ENCODE measurements around the gene FOXO6. TPM values are rescaled to one million over a fixed set of nuclear protein-coding genes. Genes with fewer than 3 reads are reported as not detected.

FOXO6 gene
- total RNA-seq, 1 donor from 2014 or later = 2.6 TPM

GRCh38 chr1:41351262-41352151 lies 9.7 kb upstream of the FOXO6 start:
- Histone ChIP-seq H3K27ac (ENCODE audit: low read depth, low read length) (no peak overlapping the region), H3K4me1 (ENCODE audit: control insufficient read depth in 3 of 3, insufficient read depth in 3 of 3, low read length in 3 of 3) (peaks cover 0 to 14% (median 7%) of the 10 kb centered on the region in 3 donors), H3K36me3 (ENCODE audit: control insufficient read depth in 3 of 3, insufficient read depth in 3 of 3, low read length in 3 of 3) (no peaks in the 10 kb centered on the region), H3K4me3 (ENCODE audit: low read length in 3 of 3) (no peak overlapping the region), H3K27me3 (ENCODE audit: control insufficient read depth in 3 of 3, insufficient read depth in 3 of 3, low read length in 3 of 3) (no peaks in the 10 kb centered on the region), H3K9ac (ENCODE audit: low read depth in 1 of 3, low read length in 3 of 3) (no peak overlapping the region), H3K9me3 (ENCODE audit: control insufficient read depth in 3 of 3, low read length in 3 of 3) (no peaks in the 10 kb centered on the region)

DNA sequence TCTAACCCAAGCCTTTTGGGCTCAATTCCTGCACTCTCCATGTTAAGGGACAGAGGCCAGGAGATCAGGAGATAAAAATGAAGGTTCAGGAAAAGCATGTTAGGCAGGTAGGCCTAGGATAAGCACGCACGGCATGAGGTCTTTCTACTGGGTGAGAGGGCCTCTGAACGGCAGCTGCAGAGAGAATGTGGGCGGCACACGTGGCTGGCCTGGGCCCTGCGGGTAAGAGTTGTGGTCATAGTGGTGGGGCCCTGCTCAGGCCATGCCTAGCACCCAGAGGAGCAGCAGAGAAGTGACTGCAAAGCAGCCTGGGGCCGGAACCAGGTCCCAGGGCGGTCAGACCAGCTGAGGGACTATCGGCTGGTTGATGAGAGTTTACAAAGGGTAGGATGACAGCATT lies 7.5 kb upstream of the FOXO6 start:
- no peaks in the 10 kb centered on the region for H3K9me3 ChIP-seq (ENCODE audit: control insufficient read depth in 3 of 3, low read length in 3 of 3)
- no peak overlapping the region for H3K4me3 ChIP-seq (ENCODE audit: low read length in 3 of 3)
- no peaks in the 10 kb centered on the region for H3K27me3 ChIP-seq (ENCODE audit: control insufficient read depth in 3 of 3, insufficient read depth in 3 of 3, low read length in 3 of 3)
- no peaks in the 10 kb centered on the region for H3K36me3 ChIP-seq (ENCODE audit: control insufficient read depth in 3 of 3, insufficient read depth in 3 of 3, low read length in 3 of 3)
- peaks cover 19 to 33% (median 29%) of the 10 kb centered on the region in 3 donors for H3K4me1 ChIP-seq (ENCODE audit: control insufficient read depth in 3 of 3, insufficient read depth in 3 of 3, low read length in 3 of 3)
- no peak overlapping the region for H3K27ac ChIP-seq (ENCODE audit: low read depth, low read length)
- H3K9ac ChIP-seq (ENCODE audit: low read depth in 1 of 3, low read length in 3 of 3) = no peak overlapping the region

- no peaks in the 10 kb centered on the region for H3K9me3 ChIP-seq (ENCODE audit: control insufficient read depth in 3 of 3, low read length in 3 of 3)
- H3K4me3 ChIP-seq (ENCODE audit: low read length in 3 of 3) = no peak overlapping the region
- no peaks in the 10 kb centered on the region for H3K36me3 ChIP-seq (ENCODE audit: control insufficient read depth in 3 of 3, insufficient read depth in 3 of 3, low read length in 3 of 3)
- peaks cover 31 to 45% (median 41%) of the 10 kb centered on the region in 3 donors for H3K4me1 ChIP-seq (ENCODE audit: control insufficient read depth in 3 of 3, insufficient read depth in 3 of 3, low read length in 3 of 3)
- H3K9ac ChIP-seq (ENCODE audit: low read depth in 1 of 3, low read length in 3 of 3) = no peak overlapping the region
- H3K27me3 ChIP-seq (ENCODE audit: control insufficient read depth in 3 of 3, insufficient read depth in 3 of 3, low read length in 3 of 3) = no peaks in the 10 kb centered on the region
- no peak overlapping the region for H3K27ac ChIP-seq (ENCODE audit: low read depth, low read length)
These were observed 6.3 kb upstream of the FOXO6 start for GRCh38 chr1:41354956-41355355.

- Histone ChIP-seq H3K9ac (ENCODE audit: low read depth in 1 of 3, low read length in 3 of 3) (no peak overlapping the region), H3K4me1 (ENCODE audit: control insufficient read depth in 3 of 3, insufficient read depth in 3 of 3, low read length in 3 of 3) (peaks cover 34 to 49% (median 45%) of the 10 kb centered on the region in 3 donors), H3K9me3 (ENCODE audit: control insufficient read depth in 3 of 3, low read length in 3 of 3) (no peaks in the 10 kb centered on the region), H3K4me3 (ENCODE audit: low read length in 3 of 3) (no peak overlapping the region), H3K27me3 (ENCODE audit: control insufficient read depth in 3 of 3, insufficient read depth in 3 of 3, low read length in 3 of 3) (no peaks in the 10 kb centered on the region), H3K27ac (ENCODE audit: low read depth, low read length) (no peak overlapping the region), H3K36me3 (ENCODE audit: control insufficient read depth in 3 of 3, insufficient read depth in 3 of 3, low read length in 3 of 3) (no peaks in the 10 kb centered on the region)
These were observed 5.9 kb upstream of the FOXO6 start for GRCh38 chr1:41355356-41355755.

DNA sequence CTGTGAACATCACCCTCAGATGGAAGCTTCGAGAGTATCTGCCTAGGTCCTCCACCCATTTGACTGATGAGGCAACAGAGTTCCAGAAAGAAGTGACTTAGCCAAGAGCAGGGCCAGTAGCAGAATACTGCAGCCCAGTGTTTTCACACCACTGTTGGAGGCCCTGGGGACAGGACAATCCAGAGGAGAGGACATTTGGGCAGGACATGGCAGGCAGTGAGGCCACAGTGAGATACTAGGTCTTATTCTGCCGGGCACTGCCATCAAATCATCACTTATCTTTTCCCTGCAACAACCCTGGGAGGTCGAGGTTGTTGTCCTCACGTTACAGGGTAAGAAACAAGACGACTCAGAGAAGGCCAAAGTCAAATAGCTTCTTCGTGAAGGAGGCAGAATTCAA lies 5.5 kb upstream of the FOXO6 start:
- no peaks in the 10 kb centered on the region for H3K36me3 ChIP-seq (ENCODE audit: control insufficient read depth in 3 of 3, insufficient read depth in 3 of 3, low read length in 3 of 3)
- no peaks in the 10 kb centered on the region for H3K9me3 ChIP-seq (ENCODE audit: control insufficient read depth in 3 of 3, low read length in 3 of 3)
- no peak overlapping the region for H3K27ac ChIP-seq (ENCODE audit: low read depth, low read length)
- H3K4me3 ChIP-seq (ENCODE audit: low read length in 3 of 3) = no peak overlapping the region
- no peaks in the 10 kb centered on the region for H3K27me3 ChIP-seq (ENCODE audit: control insufficient read depth in 3 of 3, insufficient read depth in 3 of 3, low read length in 3 of 3)
- H3K9ac ChIP-seq (ENCODE audit: low read depth in 1 of 3, low read length in 3 of 3) = no peak overlapping the region
- peaks cover 38 to 54% (median 49%) of the 10 kb centered on the region in 3 donors for H3K4me1 ChIP-seq (ENCODE audit: control insufficient read depth in 3 of 3, insufficient read depth in 3 of 3, low read length in 3 of 3)

DNA sequence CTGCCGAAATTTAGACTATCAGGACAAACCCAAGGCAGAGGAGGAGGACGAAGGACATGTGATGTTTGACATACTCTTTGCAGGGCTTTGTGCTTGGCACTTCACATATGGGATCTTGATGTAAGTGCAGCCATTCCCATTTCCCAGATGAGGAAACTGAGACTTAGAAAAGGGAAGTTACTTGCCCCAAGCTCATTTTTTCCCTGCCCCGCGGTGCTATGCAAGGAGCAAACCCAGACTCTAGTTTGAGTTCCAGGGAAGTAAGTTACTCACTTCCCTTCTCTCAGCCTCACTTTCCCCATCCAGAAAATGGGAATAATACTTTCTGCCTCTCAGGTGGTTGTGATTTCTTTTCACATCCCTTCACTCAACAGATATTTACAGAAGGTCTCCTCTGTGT lies 4.5 kb upstream of the FOXO6 start:
- peaks cover 40 to 54% (median 51%) of the 10 kb centered on the region in 3 donors for H3K4me1 ChIP-seq (ENCODE audit: control insufficient read depth in 3 of 3, insufficient read depth in 3 of 3, low read length in 3 of 3)
- H3K27me3 ChIP-seq (ENCODE audit: control insufficient read depth in 3 of 3, insufficient read depth in 3 of 3, low read length in 3 of 3) = no peaks in the 10 kb centered on the region
- no peaks in the 10 kb centered on the region for H3K36me3 ChIP-seq (ENCODE audit: control insufficient read depth in 3 of 3, insufficient read depth in 3 of 3, low read length in 3 of 3)
- H3K27ac ChIP-seq (ENCODE audit: low read depth, low read length) = peak overlapping the region; percentile 23
- H3K4me3 ChIP-seq (ENCODE audit: low read length in 3 of 3) = no peak overlapping the region
- no peaks in the 10 kb centered on the region for H3K9me3 ChIP-seq (ENCODE audit: control insufficient read depth in 3 of 3, low read length in 3 of 3)
- peak overlapping the region in 1 of 3 donors; percentile 69 for H3K9ac ChIP-seq (ENCODE audit: low read depth in 1 of 3, low read length in 3 of 3)

- Histone ChIP-seq H3K9ac (ENCODE audit: low read depth in 1 of 3, low read length in 3 of 3) (peak overlapping the region in 2 of 3 donors; percentile 46 to 69), H3K4me1 (ENCODE audit: control insufficient read depth in 3 of 3, insufficient read depth in 3 of 3, low read length in 3 of 3) (peaks cover 47 to 59% (median 57%) of the 10 kb centered on the region in 3 donors)
These were observed 3.7 kb upstream of the FOXO6 start for GRCh38 chr1:41357451-41358101.

DNA sequence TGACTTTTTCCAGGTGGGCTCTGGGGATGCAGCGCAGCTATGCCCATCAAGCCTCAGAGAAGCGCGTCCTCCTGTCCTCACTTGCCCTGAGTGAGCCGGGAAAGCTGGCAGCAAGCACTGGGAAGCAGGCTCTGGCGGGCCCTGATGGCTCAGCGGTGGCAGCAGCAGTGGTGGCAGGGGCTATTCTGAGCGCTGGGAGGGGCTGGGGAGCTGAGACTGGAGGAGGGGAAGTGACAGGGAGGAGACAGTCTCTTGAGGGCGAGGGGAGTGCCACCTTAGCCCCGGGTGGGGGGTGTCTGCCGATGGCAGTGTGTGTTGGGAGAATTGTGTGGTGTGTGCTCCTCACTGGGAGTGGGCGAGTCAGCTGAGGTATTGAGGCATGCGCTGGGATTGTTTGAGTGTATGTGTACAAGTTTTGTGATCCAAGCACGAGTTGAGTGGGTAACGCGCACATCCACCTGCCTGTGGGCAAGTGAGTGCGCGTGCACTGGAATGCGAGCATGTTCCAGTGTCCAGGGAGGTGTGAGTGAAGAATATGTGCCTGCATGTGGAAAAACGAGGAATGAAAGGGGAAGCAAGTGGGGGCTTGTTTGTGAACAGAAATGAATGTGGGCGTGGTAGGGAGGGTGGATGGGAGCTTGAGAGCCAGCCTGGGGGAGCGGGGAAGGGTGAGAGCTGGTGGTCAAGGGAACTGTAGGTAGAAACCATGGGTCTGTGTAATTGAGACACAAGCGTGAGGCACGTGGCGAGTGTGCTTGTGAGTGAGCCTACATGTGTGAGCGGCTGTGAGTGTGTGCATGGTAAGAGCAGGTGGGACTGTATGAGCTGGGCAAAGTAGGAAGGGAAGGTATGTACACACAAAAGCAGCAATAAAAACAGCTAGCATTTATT lies 2.9 kb upstream of the FOXO6 start:
- H3K36me3 ChIP-seq (ENCODE audit: control insufficient read depth in 3 of 3, insufficient read depth in 3 of 3, low read length in 3 of 3) = no peaks in the 10 kb centered on the region
- peak overlapping the region in 2 of 3 donors; percentile 46 to 69 for H3K9ac ChIP-seq (ENCODE audit: low read depth in 1 of 3, low read length in 3 of 3)
- H3K27ac ChIP-seq (ENCODE audit: low read depth, low read length) = peak overlapping the region; percentile 58
- H3K4me1 ChIP-seq (ENCODE audit: control insufficient read depth in 3 of 3, insufficient read depth in 3 of 3, low read length in 3 of 3) = peaks cover 53 to 67% (median 65%) of the 10 kb centered on the region in 3 donors
- no peaks in the 10 kb centered on the region for H3K27me3 ChIP-seq (ENCODE audit: control insufficient read depth in 3 of 3, insufficient read depth in 3 of 3, low read length in 3 of 3)
- no peaks in the 10 kb centered on the region for H3K9me3 ChIP-seq (ENCODE audit: control insufficient read depth in 3 of 3, low read length in 3 of 3)
- peak overlapping the region in 2 of 3 donors; percentile 23 to 41 for H3K4me3 ChIP-seq (ENCODE audit: low read length in 3 of 3)

More at GRCh38 chr1:41357451-41358101, 3.7 kb upstream of the FOXO6 start:
- H3K36me3 ChIP-seq (ENCODE audit: control insufficient read depth in 3 of 3, insufficient read depth in 3 of 3, low read length in 3 of 3) = no peaks in the 10 kb centered on the region
- H3K4me3 ChIP-seq (ENCODE audit: low read length in 3 of 3) = peak overlapping the region in 2 of 3 donors; percentile 23 to 29
- H3K27me3 ChIP-seq (ENCODE audit: control insufficient read depth in 3 of 3, insufficient read depth in 3 of 3, low read length in 3 of 3) = no peaks in the 10 kb centered on the region
- H3K9me3 ChIP-seq (ENCODE audit: control insufficient read depth in 3 of 3, low read length in 3 of 3) = no peaks in the 10 kb centered on the region
- H3K27ac ChIP-seq (ENCODE audit: low read depth, low read length) = peak overlapping the region; percentile 58

DNA sequence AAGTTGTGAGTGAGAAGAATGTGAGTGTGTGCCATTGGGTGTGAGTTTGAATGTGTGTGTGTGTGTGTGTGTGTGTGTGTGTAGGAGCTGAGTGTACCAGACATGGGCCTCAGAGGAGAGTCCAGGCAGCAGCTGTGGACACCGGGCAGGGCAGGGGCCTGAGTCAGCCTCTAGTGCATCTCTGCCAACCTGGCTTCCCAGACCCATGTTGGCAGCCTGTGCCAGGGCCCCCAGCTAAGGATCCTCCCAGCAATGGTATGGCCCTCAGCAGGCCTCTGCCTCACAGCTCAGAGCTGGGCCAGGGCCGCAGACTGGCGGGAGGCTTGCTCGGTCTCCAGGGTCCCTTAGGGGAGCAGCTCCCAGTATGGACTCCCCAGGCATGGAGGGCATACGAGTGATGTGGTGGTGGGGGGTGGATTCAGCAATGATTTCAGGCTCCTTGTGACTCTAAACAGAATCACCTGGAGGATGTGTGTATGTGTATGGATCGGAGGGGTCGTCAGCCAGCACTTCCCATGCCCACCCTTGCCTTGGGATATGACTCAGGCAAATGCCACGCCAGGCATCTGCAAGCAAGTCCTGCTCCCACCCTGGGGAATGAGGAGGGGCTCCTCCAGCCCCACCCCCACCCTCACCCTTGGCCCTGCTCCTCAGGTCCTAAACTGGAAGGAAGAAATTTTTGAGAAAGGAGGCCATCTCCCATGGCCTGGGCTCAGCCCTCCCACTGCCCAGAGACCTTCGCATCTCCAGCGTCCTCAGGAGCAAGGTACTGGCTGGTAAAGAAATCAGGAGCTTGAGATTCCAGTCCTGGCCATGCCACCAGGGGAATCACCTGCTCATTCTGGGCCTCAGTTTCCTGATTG lies 1.8 kb upstream of the FOXO6 start:
- H3K4me3 ChIP-seq (ENCODE audit: low read length in 3 of 3) = no peak overlapping the region
- H3K27ac ChIP-seq (ENCODE audit: low read depth, low read length) = peak overlapping the region; percentile 58
- no peaks in the 10 kb centered on the region for H3K36me3 ChIP-seq (ENCODE audit: control insufficient read depth in 3 of 3, insufficient read depth in 3 of 3, low read length in 3 of 3)
- H3K27me3 ChIP-seq (ENCODE audit: control insufficient read depth in 3 of 3, insufficient read depth in 3 of 3, low read length in 3 of 3) = no peaks in the 10 kb centered on the region
- H3K9me3 ChIP-seq (ENCODE audit: control insufficient read depth in 3 of 3, low read length in 3 of 3) = no peaks in the 10 kb centered on the region
- H3K4me1 ChIP-seq (ENCODE audit: control insufficient read depth in 3 of 3, insufficient read depth in 3 of 3, low read length in 3 of 3) = peaks cover 60 to 67% (median 66%) of the 10 kb centered on the region in 3 donors
- peak overlapping the region in 2 of 3 donors; percentile 11 to 40 for H3K9ac ChIP-seq (ENCODE audit: low read depth in 1 of 3, low read length in 3 of 3)

Measured in skeletal muscle tissue (tissue), 4 donors.